Hepatocyte (in vitro differentiated cells): ENCODE measurements around the gene SAPCD1. TPM values are rescaled to one million over a fixed set of nuclear protein-coding genes. Genes with fewer than 3 reads are reported as not detected.
A peak's percentile ranks its signal among the peaks of the same experiment; 100 is the strongest.

Experiments used
- DNase-seq: peaks from one replicate; pipeline ENCODE4 v3.0.0-alpha.2; 2016; ENCODE audit warnings: low spot score
- H2AFZ ChIP-seq: fragments of 200-600 bp; sonication (generic); 2 replicates; pipeline ENCODE4 v1.6.0; 2016; ENCODE audit warnings: antibody characterized with exemption, mild to moderate bottlenecking
- H3K27ac ChIP-seq: fragments of 200-600 bp; sonication (generic); 2 replicates; pipeline ENCODE4 v1.5.1; 2016; ENCODE audit warnings: mild to moderate bottlenecking
- H3K27me3 ChIP-seq: fragments of 200-600 bp; sonication (generic); 2 replicates; pipeline ENCODE4 v1.6.1; 2016
- H3K36me3 ChIP-seq: fragments of 200-600 bp; sonication (generic); replicated peaks from 2 replicates; pipeline ENCODE4 v1.5.1; 2016; ENCODE audit warnings: low read depth; ENCODE audit not compliant: insufficient read depth
- H3K4me1 ChIP-seq: fragments of 200-600 bp; sonication (generic); 2 replicates; pipeline ENCODE4 v1.5.1; 2016; ENCODE audit warnings: mild to moderate bottlenecking, moderate library complexity; ENCODE audit not compliant: insufficient read depth
- H3K4me2 ChIP-seq: fragments of 200-600 bp; sonication (generic); 2 replicates; pipeline ENCODE4 v1.6.0; 2016
- H3K4me3 ChIP-seq: fragments of 200-600 bp; sonication (generic); 2 replicates; pipeline ENCODE4 v1.5.1; 2016; ENCODE audit warnings: mild to moderate bottlenecking
- H3K79me2 ChIP-seq: fragments of 200-600 bp; sonication (generic); 2 replicates; pipeline ENCODE4 v1.6.0; 2017; ENCODE audit warnings: mild to moderate bottlenecking
- H3K9me2 ChIP-seq: fragments of 200-600 bp; sonication (generic); replicated peaks from 2 replicates; pipeline ENCODE4 v1.6.0; 2017; ENCODE audit warnings: mild to moderate bottlenecking; ENCODE audit not compliant: insufficient read depth
- H3K9me3 ChIP-seq: fragments of 200-600 bp; sonication (generic); 2 replicates; pipeline ENCODE4 v1.5.1; 2016; ENCODE audit warnings: low read depth, mild to moderate bottlenecking
- H4K20me1 ChIP-seq: fragments of 200-600 bp; sonication (generic); 2 replicates; pipeline ENCODE4 v1.6.0; 2016; ENCODE audit warnings: mild to moderate bottlenecking; ENCODE audit not compliant: insufficient read depth, poor library complexity, severe bottlenecking
- CTCF ChIP-seq: fragments of 200-600 bp; sonication (generic); IDR thresholded peaks from 2 replicates; pipeline ENCODE4 v1.5.1; 2016; ENCODE audit warnings: antibody characterized with exemption, mild to moderate bottlenecking; ENCODE audit not compliant: poor library complexity
- EZH2 ChIP-seq: fragments of 200-600 bp; sonication (generic); IDR thresholded peaks from 2 replicates; pipeline ENCODE4 v1.6.1; 2016; ENCODE audit warnings: antibody characterized with exemption, mild to moderate bottlenecking, borderline replicate concordance
- EZH2phosphoT487 ChIP-seq: fragments of 200-600 bp; sonication (generic); IDR thresholded peaks from one replicate; pipeline ENCODE4 v1.6.1; 2018; ENCODE audit warnings: antibody characterized with exemption, mild to moderate bottlenecking, low read depth, moderate library complexity; ENCODE audit not compliant: unreplicated experiment, severe bottlenecking
- WGBS: methylation state at CpG from one replicate; pipeline ENCODE4 v1.1.6; 2016; ENCODE audit warnings: low lambda C conversion rate; ENCODE audit errors: missing lambda C conversion rate; 5-methylcytosine and 5-hydroxymethylcytosine counted together
- polyA plus RNA-seq: library from polyadenylated mRNA; unstranded; fragments of >200 nt; fragmentation: Nextera tagmentation; extraction: Ambion mirVana; gene quantifications from 2 replicates; pipeline ENCODE4 v1.2.1, GENCODE V29; 2016
- total RNA-seq: library from RNA; depleted of rRNA; stranded (reverse); fragments of >200 nt; gene quantifications from 2 replicates; pipeline ENCODE4 v1.2.3, GENCODE V29; 2014

Gene SAPCD1
- 1.4 and 4.1 TPM in 2 replicates for total RNA-seq
- polyA plus RNA-seq = 1.8 and 2.0 TPM in 2 replicates

- Histone ChIP-seq H3K4me1 (peaks cover 8% of the 10 kb centered on the region), H3K27me3 (no peaks in the 10 kb centered on the region), H3K79me2 (no peaks in the 10 kb centered on the region), H3K4me2 (no peak within 1 kb of the TSS), H3K9me3 (no peaks in the 10 kb centered on the region), H3K4me3 (no peak within 1 kb of the TSS), H3K36me3 (no peaks in the 10 kb centered on the region), H3K27ac (no peak within 1 kb of the TSS), H3K9me2 (no peaks in the 10 kb centered on the region), H2AFZ (no peak within 1 kb of the TSS), H4K20me1 (no peaks in the 10 kb centered on the region)
- no peak for TF ChIP-seq CTCF
- no peak for TF ChIP-seq EZH2
- TF ChIP-seq EZH2phosphoT487 = no peak
- WGBS = 89% methylated on average over 4 of the region's 4 CpGs
- no peak for DNase-seq
These were observed at the start of gene SAPCD1 for GRCh38 chr6:31762356-31762755. TSS of gene SAPCD1 (plus strand) at chr6:31762656. CDS start at chr6:31763055, 399 bp downstream.

GRCh38 chr6:31713465-31713864 lies 49.0 kb upstream of the SAPCD1 start:
- Histone ChIP-seq H3K4me2 (peak overlapping the region; percentile 60), H2AFZ (peak overlapping the region; percentile 55), H3K27ac (peak overlapping the region; percentile 90)

GRCh38 chr6:31713991-31714684 lies 48.3 kb upstream of the SAPCD1 start:
- 26% methylated on average over 4 of the region's 5 CpGs for WGBS
- H3K4me2 ChIP-seq = peak overlapping the region; percentile 60
- H3K4me3 ChIP-seq = no peak overlapping the region
- H2AFZ ChIP-seq = peak overlapping the region; percentile 55
- peaks cover 25% of the 10 kb centered on the region for H3K4me1 ChIP-seq
- no peaks in the 10 kb centered on the region for H3K9me2 ChIP-seq
- H3K27ac ChIP-seq = peak overlapping the region; percentile 90
- peak; percentile 50 for DNase-seq
- H3K27me3 ChIP-seq = no peaks in the 10 kb centered on the region
- no peaks in the 10 kb centered on the region for H3K9me3 ChIP-seq
- no peaks in the 10 kb centered on the region for H3K36me3 ChIP-seq
- no peaks in the 10 kb centered on the region for H3K79me2 ChIP-seq
- no peaks in the 10 kb centered on the region for H4K20me1 ChIP-seq
- no peak for TF ChIP-seq CTCF
- no peak for TF ChIP-seq EZH2
- TF ChIP-seq EZH2phosphoT487 = no peak

More at GRCh38 chr6:31713465-31713864, 49.0 kb upstream of the SAPCD1 start:
- WGBS = 59% methylated on average over 4 of the region's 4 CpGs
- Histone ChIP-seq H3K79me2 (no peaks in the 10 kb centered on the region), H3K9me2 (no peaks in the 10 kb centered on the region), H4K20me1 (no peaks in the 10 kb centered on the region), H3K36me3 (no peaks in the 10 kb centered on the region), H3K4me3 (no peak overlapping the region), H3K4me1 (peaks cover 25% of the 10 kb centered on the region), H3K27me3 (no peaks in the 10 kb centered on the region), H3K9me3 (no peaks in the 10 kb centered on the region)
- no peak for DNase-seq
- TF ChIP-seq EZH2phosphoT487 = no peak
